Fibroblast of skin of left biceps (primary cell): Measurements from ENCODE around the gene FOXO1.

Source experiments
- DNase-seq, 2 experiments: peaks; one replicate each; pipeline ENCODE4 v3.0.0-alpha.2; 2013; ENCODE audit warnings: low read depth in 2 of 2

FOXO1 gene

GRCh38 chr13:40508767-40509342 lies 157.6 kb downstream of the FOXO1 start:
- DNase-seq, result no peak

DNA sequence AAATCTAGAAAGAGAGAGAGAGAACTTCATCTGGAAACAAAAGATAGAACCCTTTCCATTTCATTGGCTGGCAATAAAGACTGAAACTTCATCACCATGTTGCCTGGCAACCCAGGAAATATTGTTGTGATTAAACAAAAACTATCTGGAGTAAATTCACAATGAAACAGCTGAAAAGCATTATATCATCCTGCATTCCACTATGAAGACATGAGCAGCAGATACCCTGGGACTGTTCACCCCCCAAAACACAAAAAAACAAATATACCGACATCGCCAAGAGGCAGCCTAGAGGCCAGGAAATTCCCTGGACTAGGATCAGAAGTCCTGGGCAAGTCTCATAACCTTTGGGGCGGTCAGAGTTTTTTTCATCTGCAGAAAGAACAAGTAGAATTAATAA lies 158.3 kb downstream of the FOXO1 start:
- no peak for DNase-seq

DNA sequence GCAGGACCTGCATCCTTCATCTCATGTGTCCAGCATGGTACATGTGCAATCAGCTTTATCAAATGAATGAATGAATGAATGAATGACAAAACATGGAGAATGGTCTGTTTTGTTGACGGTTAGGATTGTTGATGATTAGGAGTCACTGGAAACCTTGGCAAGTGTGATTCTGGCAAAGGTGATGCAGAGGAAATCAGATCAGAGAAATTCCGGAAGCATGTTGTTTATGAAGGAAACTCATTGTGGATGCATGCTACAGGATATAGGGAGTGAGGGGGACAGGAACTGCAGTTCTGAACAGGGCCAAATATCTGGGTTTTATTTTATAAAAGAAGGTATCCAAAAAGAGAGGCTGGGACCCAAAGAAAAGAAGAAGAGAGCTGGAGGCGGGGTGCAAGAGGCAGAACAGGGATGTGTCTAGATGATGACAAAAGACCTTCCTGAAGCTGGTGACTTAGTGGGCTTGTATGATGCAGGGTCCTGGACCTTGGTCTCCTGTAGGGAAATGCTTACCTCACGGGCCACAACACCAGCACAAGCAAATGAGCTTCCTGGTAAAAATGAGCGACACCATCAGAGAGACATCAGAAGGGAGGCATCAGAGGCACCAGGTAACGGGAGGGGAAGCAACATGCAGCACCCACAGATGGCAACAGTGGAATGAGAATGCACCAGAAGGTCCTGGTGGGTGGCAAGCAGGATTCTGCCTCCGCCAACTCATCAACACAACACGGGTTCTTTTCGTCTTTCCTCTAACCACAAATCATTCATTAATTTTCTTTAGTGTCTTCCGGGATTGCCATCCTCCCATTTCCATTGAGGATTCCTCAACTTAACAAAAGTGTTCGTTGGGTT lies 159.6 kb downstream of the FOXO1 start:
- DNase-seq, result no peak
